HG02870 (cell line): ENCODE data around the gene WNK2.

Source experiments
- ATAC-seq: cut with Tn5 transposase; IDR thresholded peaks from one replicate; pipeline ENCODE4 v1.9.1; 2021; ENCODE audit warnings: mild to moderate bottlenecking, moderate library complexity; ENCODE audit not compliant: unreplicated experiment

The WNK2 gene

DNA sequence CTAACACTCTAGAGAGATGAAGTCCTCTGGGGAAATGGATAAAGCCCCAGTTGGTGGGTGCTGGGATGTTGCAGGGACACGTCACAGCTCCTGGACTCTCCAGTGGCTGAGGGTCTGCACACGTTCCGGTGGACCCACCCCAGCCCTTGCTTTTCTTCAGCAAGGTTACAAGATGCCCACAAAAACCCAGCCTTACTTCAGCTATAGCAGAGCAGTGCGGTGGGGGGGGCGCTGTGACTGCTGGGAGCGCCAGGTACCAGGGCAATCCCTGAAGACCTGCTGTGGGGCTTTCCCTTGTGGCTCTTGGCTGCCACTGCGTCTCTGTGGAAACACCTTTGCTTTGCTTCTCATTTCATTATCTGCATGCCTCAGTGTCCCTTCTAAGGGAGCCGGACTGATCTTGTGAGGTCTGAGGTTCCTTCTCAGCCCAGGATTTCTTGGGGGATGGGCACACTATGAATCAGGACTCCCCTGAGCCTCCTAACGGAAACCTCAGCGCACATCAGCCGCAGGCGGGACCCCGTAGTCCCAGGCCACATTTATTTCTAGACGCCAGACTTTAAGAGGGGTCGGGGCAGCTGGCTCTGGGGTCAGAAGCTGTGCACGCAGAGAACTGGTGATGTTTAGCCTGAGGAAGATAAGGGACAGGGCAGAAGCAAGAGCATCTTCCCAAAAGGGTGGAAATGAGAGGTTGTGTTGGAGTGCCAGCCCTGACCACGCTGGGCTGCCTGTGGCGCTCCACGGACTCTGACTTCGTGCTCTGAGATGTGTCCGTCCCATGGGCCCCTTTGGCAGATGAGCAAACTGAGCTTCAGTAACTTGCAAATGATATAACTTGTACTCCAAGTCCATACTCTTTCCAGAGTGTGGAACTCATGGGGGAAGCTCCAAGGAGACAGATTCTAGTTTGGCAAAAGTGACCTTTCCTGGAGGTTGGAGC, 106.8 kb downstream of the WNK2 start:
- ATAC-seq = no peak

- no peak for ATAC-seq
Observed at GRCh38 chr9:93291536-93292287, 107.8 kb downstream of the WNK2 start.

DNA sequence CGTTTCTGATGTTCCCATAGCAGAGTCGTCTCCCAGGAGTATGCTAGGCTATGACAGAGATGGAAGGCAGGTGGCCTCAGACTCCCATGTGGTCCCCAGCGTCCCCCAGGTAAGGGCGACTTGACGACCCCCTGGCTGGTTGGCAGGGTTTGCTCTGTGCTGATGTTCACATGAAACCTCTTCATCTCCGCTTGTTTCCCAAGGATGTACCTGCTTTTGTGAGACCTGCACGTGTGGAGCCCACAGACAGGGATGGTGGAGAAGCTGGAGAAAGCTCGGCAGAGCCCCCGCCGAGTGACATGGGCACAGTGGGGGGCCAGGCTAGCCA, 108.3 kb downstream of the WNK2 start:
- no peak for ATAC-seq

DNA sequence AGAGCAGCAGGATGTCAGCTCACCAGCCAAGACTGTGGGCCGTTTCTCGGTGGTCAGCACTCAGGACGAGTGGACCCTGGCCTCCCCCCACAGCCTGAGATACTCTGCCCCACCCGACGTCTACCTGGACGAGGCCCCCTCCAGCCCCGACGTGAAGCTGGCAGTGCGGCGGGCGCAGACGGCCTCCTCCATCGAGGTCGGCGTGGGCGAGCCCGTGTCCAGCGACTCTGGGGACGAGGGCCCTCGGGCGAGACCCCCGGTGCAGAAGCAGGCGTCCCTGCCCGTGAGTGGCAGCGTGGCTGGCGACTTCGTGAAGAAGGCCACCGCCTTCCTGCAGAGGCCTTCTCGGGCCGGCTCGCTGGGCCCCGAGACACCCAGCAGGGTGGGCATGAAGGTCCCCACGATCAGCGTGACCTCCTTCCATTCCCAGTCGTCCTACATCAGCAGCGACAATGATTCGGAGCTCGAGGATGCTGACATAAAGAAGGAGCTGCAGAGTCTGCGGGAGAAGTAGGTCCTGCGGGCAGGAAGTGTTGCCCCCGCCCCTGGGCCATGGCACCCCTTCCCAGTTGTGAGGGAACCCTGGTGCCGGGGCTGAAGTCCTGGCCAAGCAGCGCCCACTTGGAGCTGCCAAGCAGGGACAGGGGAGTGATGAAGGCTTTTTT, 108.9 kb downstream of the WNK2 start:
- no peak for ATAC-seq

DNA sequence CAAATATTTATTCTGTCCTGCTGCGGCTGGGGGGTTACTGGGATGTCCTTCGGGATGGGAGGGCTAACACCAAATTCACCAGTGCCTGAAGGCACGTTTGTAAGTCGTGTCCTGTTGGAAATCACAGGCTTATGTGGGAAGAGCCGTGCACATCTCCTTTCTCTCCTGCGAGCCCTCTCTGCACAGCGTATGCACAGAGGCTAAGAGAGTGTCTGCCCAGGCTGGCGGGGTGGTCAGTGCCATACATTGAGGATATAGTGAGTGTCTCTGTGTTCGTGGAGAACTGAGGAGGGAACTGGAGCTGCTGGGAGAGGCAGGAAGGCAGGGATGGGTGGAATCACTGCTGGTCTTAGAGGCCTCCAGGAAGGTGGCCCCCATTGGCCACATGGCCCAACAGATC, 110.1 kb downstream of the WNK2 start:
- ATAC-seq = no peak

- ATAC-seq = no peak
Observed at GRCh38 chr9:93295031-93295430, 111.1 kb downstream of the WNK2 start.

- ATAC-seq = no peak
Observed at GRCh38 chr9:93295456-93296076, 111.6 kb downstream of the WNK2 start.

GRCh38 chr9:93296889-93297480, 113.0 kb downstream of the WNK2 start:
- no peak for ATAC-seq

GRCh38 chr9:93297659-93298497, 113.9 kb downstream of the WNK2 start:
- ATAC-seq = no peak

GRCh38 chr9:93298498-93299417, 114.8 kb downstream of the WNK2 start:
- no peak for ATAC-seq

DNA sequence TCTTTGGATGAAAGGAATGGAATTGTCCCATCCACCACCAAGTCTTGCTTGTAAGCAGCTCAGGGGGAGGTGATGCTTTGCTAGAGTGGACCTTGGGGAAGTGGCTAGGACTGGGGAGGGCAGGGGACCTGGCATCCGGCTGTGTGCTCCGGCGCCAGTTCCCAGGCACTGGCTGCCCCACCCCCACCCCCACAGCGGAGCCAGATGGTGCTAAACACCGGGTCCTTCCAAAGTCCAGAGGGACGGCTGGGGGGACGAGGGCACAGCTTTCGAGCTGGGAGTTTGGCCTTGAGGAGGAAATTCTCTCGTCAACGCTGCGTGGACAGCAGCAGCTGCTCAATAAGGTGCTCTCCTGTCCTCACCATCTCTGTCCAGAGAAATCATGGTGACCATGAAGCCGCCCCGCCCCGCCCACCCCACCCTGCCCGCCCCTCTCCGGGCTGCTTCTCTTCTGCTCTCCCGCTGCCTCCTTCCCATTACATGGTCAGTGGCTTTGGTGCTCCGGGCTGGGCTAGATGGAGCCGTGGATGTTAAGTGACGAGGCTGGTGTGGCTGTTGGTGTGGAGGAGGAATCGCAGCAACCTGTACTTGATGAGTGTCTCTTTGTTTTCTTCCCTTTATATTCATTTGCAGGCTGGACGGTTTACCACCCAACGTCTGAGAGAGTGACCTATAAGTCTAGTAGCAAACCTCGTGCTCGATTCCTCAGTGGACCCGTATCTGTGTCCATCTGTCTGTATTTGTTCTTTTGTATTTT, 115.7 kb downstream of the WNK2 start:
- no peak for ATAC-seq

GRCh38 chr9:93300175-93300572, 116.2 kb downstream of the WNK2 start:
- ATAC-seq = no peak

DNA sequence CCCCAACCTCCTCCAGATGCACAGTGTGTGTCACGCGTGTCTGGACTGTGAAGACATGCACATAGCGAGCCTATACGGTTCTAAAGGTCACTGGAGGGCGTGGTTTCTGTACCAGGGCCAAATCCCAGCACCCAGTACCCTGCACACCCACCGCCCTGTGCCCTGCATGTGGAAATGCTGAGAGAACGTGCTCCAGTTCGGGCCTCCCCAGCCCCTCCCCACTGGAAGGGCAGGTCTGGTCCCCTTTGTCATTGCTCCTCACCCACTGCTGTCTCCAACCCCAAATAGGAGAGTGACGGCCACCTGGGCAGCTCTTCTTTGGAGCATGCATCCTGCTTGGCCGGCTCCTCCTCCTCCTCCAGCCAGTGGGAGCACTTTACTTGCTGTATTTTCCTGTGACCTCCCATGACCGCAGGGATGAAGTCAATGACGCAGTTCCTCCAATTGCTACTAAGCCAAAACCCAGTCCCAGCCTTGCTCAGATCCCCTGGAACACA, 116.7 kb downstream of the WNK2 start:
- ATAC-seq = no peak

GRCh38 chr9:93301291-93301811, 117.4 kb downstream of the WNK2 start:
- ATAC-seq = no peak

DNA sequence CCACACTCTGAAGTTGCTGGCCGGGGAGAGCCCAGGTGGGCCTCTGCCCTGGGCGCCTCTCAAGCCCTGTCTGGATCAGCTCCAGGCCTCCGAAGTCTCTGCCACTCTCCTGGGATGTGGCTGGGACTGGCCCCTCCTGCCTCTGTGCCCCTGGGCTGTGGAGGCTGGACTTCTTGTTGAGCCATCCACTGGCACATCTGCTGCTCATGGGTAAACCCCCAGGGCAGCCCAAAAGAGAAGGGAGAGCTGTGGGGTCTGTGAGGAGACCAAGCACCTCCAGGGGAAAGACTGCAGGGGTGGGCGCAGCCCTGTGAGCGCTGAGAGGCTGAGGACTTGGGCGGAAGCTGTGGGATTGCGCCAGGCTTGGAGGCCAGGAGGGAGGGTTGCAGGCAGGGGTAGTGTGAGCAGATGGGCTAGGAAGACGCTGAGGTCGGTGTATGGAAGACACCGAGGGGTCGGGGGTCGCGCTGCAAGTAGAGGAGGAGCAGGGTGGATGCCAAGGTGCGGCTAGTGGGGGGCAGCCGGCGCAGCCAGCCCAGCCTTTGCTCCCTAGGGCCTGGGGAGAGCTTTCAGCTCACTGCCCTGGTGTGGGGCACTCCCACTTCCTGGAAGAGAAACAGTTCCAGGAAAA, 118.1 kb downstream of the WNK2 start:
- ATAC-seq = no peak

GRCh38 chr9:93302586-93303257, 118.8 kb downstream of the WNK2 start:
- ATAC-seq = no peak
